K562 treated with DMSO at 1 percent for 48 hours (cell line): ENCODE data around the gene PRAMEF26. TPM values are rescaled to one million over a fixed set of nuclear protein-coding genes. Genes with fewer than 3 reads are reported as not detected.

Experiments
- total RNA-seq: library from RNA; unstranded; fragments of 300-600 nt; gene quantifications from 2 replicates; pipeline ENCODE4 v1.2.3, GENCODE V29; 2022; ENCODE audit warnings: low replicate concordance; ENCODE audit errors: extremely low read depth

Gene PRAMEF26
- not detected in 2 replicates for total RNA-seq

GRCh38 chr1:13155909-13156308 is at the start of gene PRAMEF26:
PRAMEF26 (minus strand) TSS chr1:13156009; CDS start chr1:13153095, 2,914 bp downstream.

GRCh38 chr1:13201309-13201708 is 45.5 kb upstream of the PRAMEF26 start, which contains the start of gene PRAMEF13:
PRAMEF13 (minus strand) TSS chr1:13201409; CDS start chr1:13199589, 1,820 bp downstream.

GRCh38 chr1:13171548-13171947 is 15.7 kb upstream of the PRAMEF26 start, which contains the start of gene PRAMEF9:
PRAMEF9 (plus strand) TSS chr1:13171848; CDS start chr1:13175281, 3,433 bp downstream.

GRCh38 chr1:13165531-13165930 is 9.7 kb upstream of the PRAMEF26 start, which contains the start of gene HNRNPCL4:
HNRNPCL4 (minus strand) TSS chr1:13165631; CDS start chr1:13165467, 164 bp downstream.

GRCh38 chr1:13116754-13117153 is 39.1 kb downstream of the PRAMEF26 start, which contains the start of gene HNRNPCL2:
HNRNPCL2 (minus strand) TSS chr1:13116854; CDS start chr1:13116400, 454 bp downstream.

Other genes with a start within 250 kb of the PRAMEF26 start
- gene PRAMEF7, start 239.4 kb downstream of the PRAMEF26 start, total RNA-seq, result not detected in 2 replicates
- gene PRAMEF6, start 208.4 kb downstream of the PRAMEF26 start, total RNA-seq, result not detected in 2 replicates
- not detected in 2 replicates for gene PRAMEF27, start 99.4 kb downstream of the PRAMEF26 start, total RNA-seq
- gene HNRNPCL3, start 95.2 kb downstream of the PRAMEF26 start, total RNA-seq, result not detected in 2 replicates
- not detected in 2 replicates for gene PRAMEF25, start 85.2 kb downstream of the PRAMEF26 start, total RNA-seq
- gene HNRNPCL2, start 39.2 kb downstream of the PRAMEF26 start, total RNA-seq, result not detected in 2 replicates
- gene HNRNPCL4, start 9.6 kb upstream of the PRAMEF26 start, total RNA-seq, result not detected in 2 replicates
- not detected in 2 replicates for gene PRAMEF9, start 15.8 kb upstream of the PRAMEF26 start, total RNA-seq
- gene PRAMEF13, start 45.4 kb upstream of the PRAMEF26 start, total RNA-seq, result not detected in 2 replicates
- not detected in 2 replicates for gene PRAMEF18, start 70.1 kb upstream of the PRAMEF26 start, total RNA-seq
- not detected in 2 replicates for gene PRAMEF5, start 98.2 kb upstream of the PRAMEF26 start, total RNA-seq
- not detected in 2 replicates for gene PRAMEF8, start 129.1 kb upstream of the PRAMEF26 start, total RNA-seq
- not detected in 2 replicates for gene PRAMEF33, start 147.5 kb upstream of the PRAMEF26 start, total RNA-seq
- gene PRAMEF15, start 159.6 kb upstream of the PRAMEF26 start, total RNA-seq, result not detected in 2 replicates
- gene PRAMEF14, start 191.1 kb upstream of the PRAMEF26 start, total RNA-seq, result not detected in 2 replicates
- not detected in 2 replicates for gene PRAMEF19, start 215.9 kb upstream of the PRAMEF26 start, total RNA-seq
- gene PRAMEF17, start 233.6 kb upstream of the PRAMEF26 start, total RNA-seq, result not detected in 2 replicates